Fibroblast of the aortic adventitia (primary cell): Measurements from ENCODE around the gene MYLK. TPM values are rescaled to one million over a fixed set of nuclear protein-coding genes. Genes with fewer than 3 reads are reported as not detected.
"Not testable (repeated sequence)": the region's sequence is repeated elsewhere in the genome, so short reads cannot be mapped to it uniquely, and the experiment has no call there.

Experiments used
- DNase-seq: peaks from one replicate; pipeline ENCODE4 v3.0.0-alpha.2; 2010; ENCODE audit warnings: low read depth
- H3K4me3 ChIP-seq: 2 replicates; pipeline ENCODE4 v1.5.1; 2011; ENCODE audit warnings: low read depth, mild to moderate bottlenecking, control low read depth, low read length, moderate library complexity
- CTCF ChIP-seq: IDR thresholded peaks from 2 replicates; pipeline ENCODE4 v1.5.1; 2011; ENCODE audit warnings: mild to moderate bottlenecking, low read length, control low read depth, inconsistent platforms; ENCODE audit not compliant: insufficient read depth
- total RNA-seq: library from RNA; depleted of rRNA; stranded (reverse); fragments of >200 nt; gene quantifications from 2 replicates; pipeline ENCODE4 v1.2.3, GENCODE V29; 2012; ENCODE audit warnings: low replicate concordance

MYLK gene
- total RNA-seq, 1 donor = 74.7 TPM

- TF ChIP-seq CTCF = no peak
- no peak overlapping the region for H3K4me3 ChIP-seq
- peak; percentile 43 for DNase-seq
Observed at GRCh38 chr3:123741041-123741511, 143.1 kb downstream of the MYLK start.

GRCh38 chr3:123740391-123740822 lies 143.7 kb downstream of the MYLK start:
- no peak for TF ChIP-seq CTCF
- DNase-seq = no peak
- H3K4me3 ChIP-seq = no peak overlapping the region

- DNase-seq = peak; percentile 86
- no peak overlapping the region for H3K4me3 ChIP-seq
- TF ChIP-seq CTCF = no peak
Observed at GRCh38 chr3:123739754-123740153, 144.4 kb downstream of the MYLK start.

GRCh38 chr3:123739106-123739505 lies 145.0 kb downstream of the MYLK start:
- DNase-seq = peak; percentile 20
- no peak for TF ChIP-seq CTCF
- no peak overlapping the region for H3K4me3 ChIP-seq

- H3K4me3 ChIP-seq, DNase-seq: not testable (repeated sequence)
Observed at GRCh38 chr3:123738522-123738921, 145.6 kb downstream of the MYLK start.

- no peak overlapping the region for H3K4me3 ChIP-seq
- no peak for TF ChIP-seq CTCF
- no peak for DNase-seq
Observed at GRCh38 chr3:123737168-123737567, 147.0 kb downstream of the MYLK start.

- TF ChIP-seq CTCF = no peak
- H3K4me3 ChIP-seq = no peak overlapping the region
- no peak for DNase-seq
Observed at GRCh38 chr3:123735456-123735855, 148.7 kb downstream of the MYLK start.

- no peak overlapping the region for H3K4me3 ChIP-seq
- DNase-seq = no peak
- TF ChIP-seq CTCF = no peak
Observed at GRCh38 chr3:123734527-123734902, 149.6 kb downstream of the MYLK start.
